Ovary (tissue), 9 donors: Measurements from ENCODE around the gene RMI2. TPM values are rescaled to one million over a fixed set of nuclear protein-coding genes. Genes with fewer than 3 reads are reported as not detected.

Experiments
- DNase-seq, 5 donors: peaks; one replicate each; pipeline ENCODE4 v3.0.0-alpha.2; 2019 to 2020
- H3K27ac ChIP-seq, 2 donors: fragments of 200-600 bp; one replicate each; pipeline versions ENCODE4 v1.5.1 to v1.8.0; 2019 to 2022
- H3K27me3 ChIP-seq: fragments of 200-600 bp; one replicate; pipeline ENCODE4 v1.8.0; 2022
- H3K36me3 ChIP-seq: fragments of 200-600 bp; sonication (generic); one replicate; pipeline ENCODE4 v1.5.1; 2019
- H3K4me1 ChIP-seq: one replicate; pipeline ENCODE4 v1.8.1; 2013; ENCODE audit warnings: mild to moderate bottlenecking, moderate library complexity; ENCODE audit not compliant: insufficient read depth
- H3K4me3 ChIP-seq: fragments of 200-600 bp; sonication (generic); one replicate; pipeline ENCODE4 v1.5.1; 2017
- H3K9me3 ChIP-seq, 2 donors: fragments of 200-600 bp in 1 of 2; sonication (generic) in 1 of 2; one replicate each; pipeline versions ENCODE4 v1.5.1 to v1.8.1; 2013 to 2019; ENCODE audit warnings: mild to moderate bottlenecking in 1 of 2, moderate library complexity in 1 of 2
- CTCF ChIP-seq, 3 donors: fragments of 450-650 bp in 2 of 3; fragments of 200-600 bp in 1 of 3; IDR thresholded peaks; one replicate each; pipeline versions ENCODE4 v1.5.1 to v1.8.0; 2016 to 2022; ENCODE audit warnings: antibody characterized with exemption in 3 of 3, mild to moderate bottlenecking in 1 of 3
- EP300 ChIP-seq: sonication (generic); formaldehyde crosslinking; IDR thresholded peaks from one replicate; pipeline ENCODE4 v1.6.1; 2017; ENCODE audit warnings: antibody characterized with exemption
- POLR2A ChIP-seq: fragments of 450-650 bp; IDR thresholded peaks from one replicate; pipeline ENCODE4 v1.6.1; 2017; ENCODE audit warnings: antibody characterized with exemption, mild to moderate bottlenecking, moderate library complexity
- WGBS, 3 donors: extraction: QIAGEN DNeasy Blood & Tissue Kit in 1 of 3; methylation state at CpG; one replicate each; pipeline versions ENCODE4 v1.1.5 to v1.1.7; 2013 to 2017; 5-methylcytosine and 5-hydroxymethylcytosine counted together
- intact Hi-C, 4 donors: fragments of 100-400 bp; cut with DNase I; formaldehyde crosslinking; loops; one replicate each; pipeline versions ENCODE4 v1.11.0 to v1.15.1; 2022 to 2023
- microRNA-seq, 3 donors: library from miRNA; unstranded; fragments of <30 nt; microRNA quantifications; one replicate each; pipeline versions ENCODE4 to v1.2.0, GENCODE V29; 2019 to 2020
- polyA plus RNA-seq, 2 donors: library from polyadenylated mRNA; stranded (reverse); fragments of 200-250 nt in 1 of 2; fragments of 350-450 nt in 1 of 2; fragmentation: Illumina TruSeq in 1 of 2; extraction: RNeasy Lipid Tissue Mini Kit (QIAGEN cat#74804) in 1 of 2; gene quantifications; one replicate each; pipeline ENCODE4 v1.2.3, GENCODE V29; 2013 to 2014
- small RNA-seq: library from RNA; depleted of rRNA; stranded (forward); fragments of <200 nt; gene quantifications from one replicate; pipeline ENCODE3, GENCODE V24; 2016
- total RNA-seq, 7 donors: library from RNA; depleted of rRNA in 2 of 7; stranded (reverse); fragments of >200 nt in 2 of 7; fragmentation: NEBNext Ultra II Directional in 3 of 7; extraction: Animal tissue kit (Norgen Biotek cat#: 25700) in 3 of 7; gene quantifications; one replicate each; pipeline versions ENCODE4 v1.1.0 to v1.2.4, GENCODE V29; 2016 to 2023
- donor health status: DM: no; HTN: no; CAD: no; lungs with moderate emphysema.
- donor health status: DM: no; HTN: no; CAD: no.
- donor health status: Bipolar disorder and iron deficiency.
- donor health status: DM: yes; HTN: yes; CAD: no.
- donor health status: DM: no; HTN: no; CAD: no.
- donor health status: DM: yes; HTN: yes; CAD: no.

RMI2 gene
- total and polyA plus RNA-seq, 9 donors, result 1.6 to 6.7 (median 3.2) TPM

- DNase-seq, result no peak
- intact Hi-C loops, result no loop called here
- 81 to 87% (median 83%) methylated on average over 7 of the region's 7 CpGs for WGBS, 3 donors
Observed at GRCh38 chr16:11400076-11400475, 54.8 kb downstream of the RMI2 start.

More at GRCh38 chr16:11400076-11400475, 54.8 kb downstream of the RMI2 start:
- no peaks in the 10 kb centered on the region for H3K9me3 ChIP-seq
- H3K4me3 ChIP-seq, result no peak overlapping the region
- peaks cover 2% of the 10 kb centered on the region for H3K4me1 ChIP-seq
- no peaks in the 10 kb centered on the region for H3K36me3 ChIP-seq
- H3K27me3 ChIP-seq, result no peaks in the 10 kb centered on the region
- TF ChIP-seq EP300, result no peak
- no peak for TF ChIP-seq CTCF (IDR thresholded peaks at IDR 0.05)
- TF ChIP-seq POLR2A, result no peak
- no peak overlapping the region for H3K27ac ChIP-seq

Small RNAs within 50 kb of the gene (microRNA-seq; reads per million reads assigned to microRNA genes)
- gene MIR548H2, result 0 reads per million in 3 donors

Small RNAs within 50 kb of the gene (small RNA-seq; reads per million reads assigned to genes)
- not detected for gene AC099489.2
- gene MIR548H2, result not detected
- gene RF00019, result not detected

Other genes starting within 250 kb of the RMI2 start
- 10 to 100 TPM in 2 of 7 donors, 1 to 10 TPM in 5; 6.3 to 42.7 (median 9.4) TPM for gene SOCS1, start 89.3 kb upstream of the RMI2 start, total RNA-seq
- gene SOCS1, start 89.3 kb upstream of the RMI2 start, polyA plus RNA-seq, result 1 to 10 TPM; 1.1 to 5.5 TPM
- not detected for gene TNP2, start 76.1 kb upstream of the RMI2 start, total RNA-seq
- gene TNP2, start 76.1 kb upstream of the RMI2 start, polyA plus RNA-seq, result not detected
- not detected for gene PRM3, start 71.8 kb upstream of the RMI2 start, total RNA-seq
- not detected for gene PRM3, start 71.8 kb upstream of the RMI2 start, polyA plus RNA-seq
- not detected for gene PRM2, start 69.0 kb upstream of the RMI2 start, total RNA-seq
- not detected for gene PRM2, start 69.0 kb upstream of the RMI2 start, polyA plus RNA-seq
- not detected for gene PRM1, start 64.1 kb upstream of the RMI2 start, total RNA-seq
- gene PRM1, start 64.1 kb upstream of the RMI2 start, polyA plus RNA-seq, result not detected
- gene LITAF, start 241.5 kb downstream of the RMI2 start, total RNA-seq, result 100 to 1,000 TPM in 4 of 7 donors, 10 to 100 TPM in 3; 39.7 to 169 (median 105) TPM
- gene LITAF, start 241.5 kb downstream of the RMI2 start, polyA plus RNA-seq, result 100 to 1,000 TPM in 1 of 2 donors, 10 to 100 TPM in 1; 49.1 to 139 TPM